ENCODE data around the gene IKZF3.

IKZF3 gene

GRCh38 chr17:39841134-39841683, 22.9 kb downstream of the IKZF3 start:
- H3K27me3 Mint-ChIP-seq, result peaks cover 55% of the 10 kb centered on the region
- H3K9me3 Mint-ChIP-seq, result peaks cover 18% of the 10 kb centered on the region
- no peak overlapping the region for H3K27ac Mint-ChIP-seq
- H3K4me3 Mint-ChIP-seq, result no peak overlapping the region
- H3K4me1 Mint-ChIP-seq (ENCODE audit: low read depth), result no peaks in the 10 kb centered on the region
- H3K36me3 Mint-ChIP-seq (ENCODE audit: low read depth), result no peaks in the 10 kb centered on the region
- intact Hi-C loops (cut with micrococcal nuclease), result no loop called here

- peaks cover 50% of the 10 kb centered on the region for H3K27me3 Mint-ChIP-seq
- H3K4me3 Mint-ChIP-seq, result no peak overlapping the region
- H3K36me3 Mint-ChIP-seq (ENCODE audit: low read depth), result no peaks in the 10 kb centered on the region
- H3K27ac Mint-ChIP-seq, result no peak overlapping the region
- H3K4me1 Mint-ChIP-seq (ENCODE audit: low read depth), result no peaks in the 10 kb centered on the region
- intact Hi-C loops (cut with micrococcal nuclease), result no loop called here
- peaks cover 18% of the 10 kb centered on the region for H3K9me3 Mint-ChIP-seq
These were observed 25.3 kb downstream of the IKZF3 start for GRCh38 chr17:39838784-39839183.

DNA sequence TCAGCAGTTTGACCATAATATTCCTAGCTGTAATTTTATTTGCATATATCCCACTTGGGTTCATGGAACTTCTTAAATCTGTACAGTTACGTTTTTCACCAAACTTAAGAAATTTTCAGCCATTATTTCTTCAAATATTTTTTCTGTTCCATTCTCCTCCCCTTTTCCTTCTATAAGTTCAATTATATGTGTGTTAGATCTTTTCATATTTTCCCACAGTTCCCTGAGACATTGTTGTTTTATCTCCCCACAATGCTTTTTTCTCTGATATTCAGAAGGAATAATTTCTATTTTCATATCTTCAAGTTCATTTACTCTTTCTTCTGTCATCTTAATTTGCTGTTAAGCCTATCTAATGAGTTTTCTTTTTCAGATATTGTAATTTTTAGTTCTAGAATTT, 26.1 kb downstream of the IKZF3 start:
- Mint-ChIP-seq H3K9me3 (peaks cover 18% of the 10 kb centered on the region), H3K27me3 (peaks cover 46% of the 10 kb centered on the region), H3K4me3 (no peak overlapping the region), H3K36me3 (ENCODE audit: low read depth) (no peaks in the 10 kb centered on the region), H3K4me1 (ENCODE audit: low read depth) (no peaks in the 10 kb centered on the region), H3K27ac (no peak overlapping the region)
- intact Hi-C loops (cut with micrococcal nuclease), result no loop called here

GRCh38 chr17:39836117-39836516, 28.0 kb downstream of the IKZF3 start:
- intact Hi-C loops (cut with micrococcal nuclease), result no loop called here
- no peaks in the 10 kb centered on the region for H3K36me3 Mint-ChIP-seq (ENCODE audit: low read depth)
- H3K4me1 Mint-ChIP-seq (ENCODE audit: low read depth), result no peaks in the 10 kb centered on the region
- peaks cover 42% of the 10 kb centered on the region for H3K27me3 Mint-ChIP-seq
- H3K4me3 Mint-ChIP-seq, result no peak overlapping the region
- peaks cover 18% of the 10 kb centered on the region for H3K9me3 Mint-ChIP-seq
- no peak overlapping the region for H3K27ac Mint-ChIP-seq

- Mint-ChIP-seq H3K27me3 (peaks cover 42% of the 10 kb centered on the region), H3K9me3 (peaks cover 18% of the 10 kb centered on the region), H3K27ac (no peak overlapping the region), H3K36me3 (ENCODE audit: low read depth) (no peaks in the 10 kb centered on the region), H3K4me1 (ENCODE audit: low read depth) (no peaks in the 10 kb centered on the region), H3K4me3 (no peak overlapping the region)
- intact Hi-C loops (cut with micrococcal nuclease), result no loop called here
These were observed 28.9 kb downstream of the IKZF3 start for GRCh38 chr17:39835038-39835786.

DNA sequence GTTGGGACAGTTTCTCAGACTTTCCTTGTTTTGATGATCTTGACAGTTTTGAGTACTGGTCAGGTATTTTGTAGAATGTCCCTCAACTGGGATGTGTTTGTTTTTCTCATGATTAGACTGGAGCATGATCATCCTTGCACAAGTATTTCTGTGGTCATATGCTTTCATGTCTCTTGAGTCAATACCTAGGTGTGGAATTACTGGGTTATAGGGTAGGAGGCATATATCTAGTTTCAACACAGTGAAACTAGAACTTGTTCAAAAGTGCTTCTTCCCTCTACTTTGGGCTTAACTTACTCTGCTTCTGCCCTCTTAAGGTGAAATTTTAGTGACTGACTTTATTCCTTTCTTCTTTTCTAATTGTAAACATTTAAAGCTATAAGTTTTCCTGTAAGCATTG, 30.1 kb downstream of the IKZF3 start:
- Mint-ChIP-seq H3K9me3 (peaks cover 18% of the 10 kb centered on the region), H3K4me1 (ENCODE audit: low read depth) (no peaks in the 10 kb centered on the region), H3K36me3 (ENCODE audit: low read depth) (no peaks in the 10 kb centered on the region), H3K27me3 (peaks cover 39% of the 10 kb centered on the region), H3K27ac (no peak overlapping the region), H3K4me3 (no peak overlapping the region)
- intact Hi-C loops (cut with micrococcal nuclease), result no loop called here

DNA sequence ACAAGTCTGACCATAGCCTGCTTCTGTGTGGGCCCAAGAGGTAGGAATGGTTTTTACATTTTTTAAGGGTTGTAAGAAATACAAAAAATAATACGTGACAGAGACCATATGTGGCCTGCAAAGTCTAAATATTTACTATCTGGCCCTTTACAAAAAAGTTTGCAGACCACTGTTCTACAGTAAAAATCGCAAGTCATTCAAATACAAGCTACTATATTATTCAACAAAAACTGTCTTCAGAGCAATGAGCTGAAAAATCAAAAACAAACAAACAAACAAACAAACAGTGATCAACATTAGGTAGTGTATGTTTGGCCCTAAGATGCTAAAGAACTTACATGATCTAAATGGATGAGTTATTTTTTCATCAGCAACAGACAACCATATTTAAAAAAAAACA, 32.5 kb downstream of the IKZF3 start:
- intact Hi-C loops (cut with micrococcal nuclease), result no loop called here
- no peaks in the 10 kb centered on the region for H3K9me3 Mint-ChIP-seq
- H3K4me1 Mint-ChIP-seq (ENCODE audit: low read depth), result peaks cover 8% of the 10 kb centered on the region
- peaks cover 43% of the 10 kb centered on the region for H3K27me3 Mint-ChIP-seq
- H3K4me3 Mint-ChIP-seq, result no peak overlapping the region
- no peaks in the 10 kb centered on the region for H3K36me3 Mint-ChIP-seq (ENCODE audit: low read depth)
- H3K27ac Mint-ChIP-seq, result no peak overlapping the region

- Mint-ChIP-seq H3K36me3 (ENCODE audit: low read depth) (no peaks in the 10 kb centered on the region), H3K9me3 (peaks cover 18% of the 10 kb centered on the region)
These were observed 35.7 kb downstream of the IKZF3 start for GRCh38 chr17:39828443-39828842.

GRCh38 chr17:39826334-39826733, 37.8 kb downstream of the IKZF3 start:
- Mint-ChIP-seq H3K27ac (no peak overlapping the region), H3K27me3 (peaks cover 34% of the 10 kb centered on the region), H3K9me3 (peaks cover 28% of the 10 kb centered on the region), H3K4me1 (ENCODE audit: low read depth) (peaks cover 17% of the 10 kb centered on the region), H3K4me3 (no peak overlapping the region), H3K36me3 (ENCODE audit: low read depth) (no peaks in the 10 kb centered on the region)
- intact Hi-C loops (cut with micrococcal nuclease), result no loop called here

More at GRCh38 chr17:39828443-39828842, 35.7 kb downstream of the IKZF3 start:
- Mint-ChIP-seq H3K4me1 (ENCODE audit: low read depth) (peaks cover 8% of the 10 kb centered on the region), H3K4me3 (no peak overlapping the region), H3K27me3 (peaks cover 42% of the 10 kb centered on the region), H3K27ac (no peak overlapping the region)
- intact Hi-C loops (cut with micrococcal nuclease), result no loop called here

- H3K27ac Mint-ChIP-seq, result no peak overlapping the region
- peaks cover 28% of the 10 kb centered on the region for H3K9me3 Mint-ChIP-seq
- intact Hi-C loops (cut with micrococcal nuclease), result no loop called here
- H3K4me1 Mint-ChIP-seq (ENCODE audit: low read depth), result peaks cover 17% of the 10 kb centered on the region
- H3K4me3 Mint-ChIP-seq, result no peak overlapping the region
- H3K27me3 Mint-ChIP-seq, result peaks cover 31% of the 10 kb centered on the region
- H3K36me3 Mint-ChIP-seq (ENCODE audit: low read depth), result no peaks in the 10 kb centered on the region
These were observed 40.6 kb downstream of the IKZF3 start for GRCh38 chr17:39823407-39824054.

- no peaks in the 10 kb centered on the region for H3K36me3 Mint-ChIP-seq (ENCODE audit: low read depth)
- intact Hi-C loops (cut with micrococcal nuclease), result no loop called here
- no peak overlapping the region for H3K4me3 Mint-ChIP-seq
- H3K27ac Mint-ChIP-seq, result no peak overlapping the region
- peaks cover 9% of the 10 kb centered on the region for H3K4me1 Mint-ChIP-seq (ENCODE audit: low read depth)
- H3K9me3 Mint-ChIP-seq, result peaks cover 28% of the 10 kb centered on the region
- peaks cover 24% of the 10 kb centered on the region for H3K27me3 Mint-ChIP-seq
These were observed 42.1 kb downstream of the IKZF3 start for GRCh38 chr17:39822051-39822451.

- peaks cover 16% of the 10 kb centered on the region for H3K27me3 Mint-ChIP-seq
- peaks cover 9% of the 10 kb centered on the region for H3K4me1 Mint-ChIP-seq (ENCODE audit: low read depth)
- H3K4me3 Mint-ChIP-seq, result no peak overlapping the region
- no peaks in the 10 kb centered on the region for H3K36me3 Mint-ChIP-seq (ENCODE audit: low read depth)
- peaks cover 28% of the 10 kb centered on the region for H3K9me3 Mint-ChIP-seq
- intact Hi-C loops (cut with micrococcal nuclease), result no loop called here
- H3K27ac Mint-ChIP-seq, result no peak overlapping the region
These were observed 43.1 kb downstream of the IKZF3 start for GRCh38 chr17:39820987-39821386.

DNA sequence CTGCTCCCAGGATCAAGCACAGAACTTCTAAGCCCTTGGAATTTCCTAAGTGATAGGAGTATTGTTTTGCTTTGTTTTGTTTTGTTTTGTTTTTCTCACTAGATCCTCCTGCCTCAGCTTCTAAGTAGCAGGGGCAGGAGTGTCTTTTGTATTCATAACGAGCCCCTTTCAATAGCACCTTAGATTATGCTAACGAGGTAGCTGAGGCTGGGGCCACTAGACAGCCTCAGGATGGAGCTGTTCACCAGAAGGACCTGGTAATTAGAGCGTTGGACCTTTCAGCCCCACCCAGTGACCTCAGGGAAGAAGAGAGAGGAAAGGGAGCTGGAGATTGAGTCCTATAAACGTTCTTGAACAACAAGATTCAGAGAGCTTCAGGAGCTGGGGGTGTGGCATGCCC, 43.6 kb downstream of the IKZF3 start:
- intact Hi-C loops (cut with micrococcal nuclease), result no loop called here
- Mint-ChIP-seq H3K36me3 (ENCODE audit: low read depth) (no peaks in the 10 kb centered on the region), H3K27ac (no peak overlapping the region), H3K4me1 (ENCODE audit: low read depth) (peaks cover 9% of the 10 kb centered on the region), H3K9me3 (peaks cover 28% of the 10 kb centered on the region), H3K4me3 (no peak overlapping the region), H3K27me3 (peaks cover 14% of the 10 kb centered on the region)

- H3K4me1 Mint-ChIP-seq (ENCODE audit: low read depth), result peaks cover 9% of the 10 kb centered on the region
- no peaks in the 10 kb centered on the region for H3K36me3 Mint-ChIP-seq (ENCODE audit: low read depth)
- H3K9me3 Mint-ChIP-seq, result peaks cover 11% of the 10 kb centered on the region
- intact Hi-C loops (cut with micrococcal nuclease), result no loop called here
- H3K4me3 Mint-ChIP-seq, result no peak overlapping the region
- H3K27me3 Mint-ChIP-seq, result peaks cover 12% of the 10 kb centered on the region
- no peak overlapping the region for H3K27ac Mint-ChIP-seq
These were observed 45.6 kb downstream of the IKZF3 start for GRCh38 chr17:39818358-39819000.
